Activated T-cell treated with anti-CD3 and anti-CD28 coated beads, Interleukin-2, amount 50 U/mL, for 72 hours (primary cell): ENCODE results near the gene TBCK. TPM values are rescaled to one million over a fixed set of nuclear protein-coding genes. Genes with fewer than 3 reads are reported as not detected.
"Not testable (repeated sequence)": the region's sequence is repeated elsewhere in the genome, so short reads cannot be mapped to it uniquely, and the experiment has no call there.

Source experiments
- ATAC-seq, 2 donors: fragments of 150-1000 bp; cut with Tn5 transposase; replicated peaks in 1 of 2; 2 replicates each; pipeline ENCODE4 v1.10.0; 2021; ENCODE audit warnings: moderate library complexity in 2 of 2, mild to moderate bottlenecking in 1 of 2
- DNase-seq, 2 donors: peaks; one replicate each; pipeline ENCODE4 v3.0.0; 2021 to 2022; ENCODE audit warnings: mixed read lengths in 1 of 2
- H3K27ac Mint-ChIP-seq: one replicate; pipeline ENCODE4 v1.8.0; 2022; ENCODE audit warnings: mild to moderate bottlenecking, moderate library complexity, mixed read lengths
- H3K27me3 Mint-ChIP-seq: one replicate; pipeline ENCODE4 v1.8.0; 2022; ENCODE audit warnings: low read depth, mixed read lengths
- H3K36me3 Mint-ChIP-seq, 2 donors: one replicate each; pipeline ENCODE4 v1.8.0; 2022; ENCODE audit warnings: mixed read lengths in 2 of 2, mild to moderate bottlenecking in 1 of 2; ENCODE audit not compliant: insufficient read depth in 2 of 2
- H3K4me1 Mint-ChIP-seq: one replicate; pipeline ENCODE4 v1.8.0; 2022; ENCODE audit warnings: low read depth, mixed read lengths
- H3K4me3 Mint-ChIP-seq, 2 donors: one replicate each; pipeline ENCODE4 v1.8.0; 2022; ENCODE audit warnings: mild to moderate bottlenecking in 2 of 2, mixed read lengths in 2 of 2, moderate library complexity in 2 of 2
- H3K9me3 Mint-ChIP-seq, 2 donors: one replicate each; pipeline ENCODE4 v1.8.0; 2022; ENCODE audit warnings: mixed read lengths in 2 of 2
- total RNA-seq, 2 donors: library from RNA; stranded (reverse); gene quantifications; one replicate each; pipeline ENCODE4 v1.2.3, GENCODE V29; 2022

The TBCK gene
- total RNA-seq, 2 donors from 2014 or later = 49.0 to 51.9 TPM

- Mint-ChIP-seq H3K4me3 (no peak overlapping the region), H3K36me3 (peaks cover 30 to 61% of the 10 kb centered on the region in 2 donors), H3K27me3 (no peaks in the 10 kb centered on the region), H3K9me3 (peaks cover 5 to 11% of the 10 kb centered on the region in 2 donors), H3K4me1 (peaks cover 54% of the 10 kb centered on the region), H3K27ac (no peak overlapping the region)
- DNase-seq (no peak), ATAC-seq (no peak)
Measured at GRCh38 chr4:106338671-106339070, 22.7 kb upstream of the TBCK start.

GRCh38 chr4:106337916-106338315, 21.9 kb upstream of the TBCK start:
- DNase-seq = no peak
- Mint-ChIP-seq H3K4me1 (peaks cover 50% of the 10 kb centered on the region), H3K9me3 (peaks cover 5 to 11% of the 10 kb centered on the region in 2 donors), H3K36me3 (peaks cover 30 to 60% of the 10 kb centered on the region in 2 donors), H3K4me3 (no peak overlapping the region), H3K27me3 (no peaks in the 10 kb centered on the region), H3K27ac (no peak overlapping the region)
- ATAC-seq = no peak

GRCh38 chr4:106336618-106337017, 20.6 kb upstream of the TBCK start:
- H3K4me1 Mint-ChIP-seq = peaks cover 39% of the 10 kb centered on the region
- H3K9me3 Mint-ChIP-seq = peaks cover 5 to 11% of the 10 kb centered on the region in 2 donors
- ATAC-seq = no peak
- no peak overlapping the region for H3K4me3 Mint-ChIP-seq
- H3K27me3 Mint-ChIP-seq = no peaks in the 10 kb centered on the region
- peaks cover 29 to 60% of the 10 kb centered on the region in 2 donors for H3K36me3 Mint-ChIP-seq
- H3K27ac Mint-ChIP-seq = no peak overlapping the region
- no peak for DNase-seq

GRCh38 chr4:106334741-106335470, 18.9 kb upstream of the TBCK start:
- no peak for ATAC-seq
- peak overlapping the region; percentile 29 for H3K27ac Mint-ChIP-seq
- no peak overlapping the region for H3K4me3 Mint-ChIP-seq
- no peaks in the 10 kb centered on the region for H3K27me3 Mint-ChIP-seq
- DNase-seq = no peak
- peaks cover 22% of the 10 kb centered on the region for H3K4me1 Mint-ChIP-seq
- H3K9me3 Mint-ChIP-seq = peaks cover 5 to 8% of the 10 kb centered on the region in 2 donors
- H3K36me3 Mint-ChIP-seq = peaks cover 19 to 56% of the 10 kb centered on the region in 2 donors

GRCh38 chr4:106333186-106333585, 17.2 kb upstream of the TBCK start:
- DNase-seq (no peak), ATAC-seq (no peak)
- Mint-ChIP-seq H3K4me1 (peaks cover 9% of the 10 kb centered on the region), H3K9me3 (peaks cover 5 to 8% of the 10 kb centered on the region in 2 donors), H3K4me3 (no peak overlapping the region), H3K36me3 (peaks cover 12 to 46% of the 10 kb centered on the region in 2 donors), H3K27me3 (no peaks in the 10 kb centered on the region), H3K27ac (no peak overlapping the region)

- Mint-ChIP-seq H3K4me1 (no peaks in the 10 kb centered on the region), H3K9me3 (no peaks in the 10 kb centered on the region), H3K36me3 (peaks cover 0 to 28% of the 10 kb centered on the region in 2 donors), H3K4me3 (no peak overlapping the region), H3K27me3 (no peaks in the 10 kb centered on the region), H3K27ac (no peak overlapping the region)
- ATAC-seq (peak; percentile 57 to 69), DNase-seq (no peak)
Measured at GRCh38 chr4:106329041-106329618, 13.1 kb upstream of the TBCK start.

GRCh38 chr4:106325800-106326199, 9.8 kb upstream of the TBCK start:
- DNase-seq (no peak), ATAC-seq (no peak)
- Mint-ChIP-seq H3K27ac (no peak overlapping the region), H3K4me3 (no peak overlapping the region), H3K27me3 (no peaks in the 10 kb centered on the region), H3K9me3 (no peaks in the 10 kb centered on the region), H3K4me1 (peaks cover 16% of the 10 kb centered on the region), H3K36me3 (peaks cover 2 to 29% of the 10 kb centered on the region in 2 donors)

GRCh38 chr4:106323119-106323518, 7.1 kb upstream of the TBCK start:
- Mint-ChIP-seq H3K27me3 (no peaks in the 10 kb centered on the region), H3K4me1 (peaks cover 16% of the 10 kb centered on the region), H3K36me3 (peaks cover 2 to 28% of the 10 kb centered on the region in 2 donors), H3K4me3 (no peak overlapping the region), H3K27ac (peak overlapping the region; percentile 33), H3K9me3 (no peaks in the 10 kb centered on the region)
- DNase-seq (no peak), ATAC-seq (no peak)

- Mint-ChIP-seq H3K4me3 (peak overlapping the region in 1 of 2 donors; percentile 29), H3K4me1 (peaks cover 16% of the 10 kb centered on the region), H3K36me3 (peaks cover 2 to 20% of the 10 kb centered on the region in 2 donors)
- not testable (repeated sequence) for H3K27ac Mint-ChIP-seq, ATAC-seq, H3K27me3 Mint-ChIP-seq, DNase-seq, H3K9me3 Mint-ChIP-seq
Measured at GRCh38 chr4:106321814-106322213, 5.8 kb upstream of the TBCK start.

GRCh38 chr4:106321168-106321567, 5.2 kb upstream of the TBCK start:
- ATAC-seq = not testable (repeated sequence)

GRCh38 chr4:106320235-106320634, 4.2 kb upstream of the TBCK start:
- Mint-ChIP-seq H3K4me1 (peaks cover 18% of the 10 kb centered on the region), H3K36me3 (peaks cover 4 to 20% of the 10 kb centered on the region in 2 donors), H3K9me3 (no peaks in the 10 kb centered on the region), H3K27ac (no peak overlapping the region), H3K27me3 (no peaks in the 10 kb centered on the region), H3K4me3 (no peak overlapping the region)
- DNase-seq (no peak), ATAC-seq (no peak)

More at GRCh38 chr4:106321168-106321567, 5.2 kb upstream of the TBCK start:
- H3K4me3 Mint-ChIP-seq, DNase-seq, H3K27ac Mint-ChIP-seq, H3K9me3 Mint-ChIP-seq, H3K27me3 Mint-ChIP-seq: not testable (repeated sequence)
- Mint-ChIP-seq H3K4me1 (peaks cover 16% of the 10 kb centered on the region), H3K36me3 (peaks cover 2 to 20% of the 10 kb centered on the region in 2 donors)

GRCh38 chr4:106318511-106318910, 2.5 kb upstream of the TBCK start:
- peak in 1 of 2 donors; percentile 14 for ATAC-seq
- H3K9me3 Mint-ChIP-seq = no peaks in the 10 kb centered on the region
- peak overlapping the region; percentile 92 for H3K27ac Mint-ChIP-seq
- peaks cover 34% of the 10 kb centered on the region for H3K4me1 Mint-ChIP-seq
- no peak for DNase-seq
- H3K27me3 Mint-ChIP-seq = no peaks in the 10 kb centered on the region
- peak overlapping the region in 1 of 2 donors; percentile 16 for H3K4me3 Mint-ChIP-seq
- peaks cover 4 to 18% of the 10 kb centered on the region in 2 donors for H3K36me3 Mint-ChIP-seq

- Mint-ChIP-seq H3K9me3 (no peaks in the 10 kb centered on the region), H3K27me3 (no peaks in the 10 kb centered on the region), H3K4me3 (peak overlapping the region in 1 of 2 donors; percentile 16), H3K27ac (no peak overlapping the region), H3K36me3 (peaks cover 4 to 14% of the 10 kb centered on the region in 2 donors), H3K4me1 (peaks cover 34% of the 10 kb centered on the region)
- DNase-seq (no peak), ATAC-seq (no peak)
Measured at GRCh38 chr4:106317815-106318214, 1.8 kb upstream of the TBCK start.
